Hematopoietic multipotent progenitor cell treated with erythropoietin and hydrocortisone succinate and interleukin-3 and kit ligand, for 8 days (in vitro differentiated cells): Measurements from ENCODE around the gene FARP1.

Source experiments
- DNase-seq: peaks from one replicate; pipeline ENCODE4 v3.0.0-alpha.2; 2015

The FARP1 gene

GRCh38 chr13:98142380-98143156 lies at the start of gene FARP1:
Gene FARP1, plus strand, starts transcription at chr13:98143094. Its CDS starts 70,149 bp downstream, at chr13:98213243.
- peak; percentile 8 for DNase-seq

- no peak for DNase-seq
Observed at GRCh38 chr13:98094678-98095266, 48.1 kb upstream of the FARP1 start.

- no peak for DNase-seq
Observed at GRCh38 chr13:98096059-98096458, 46.8 kb upstream of the FARP1 start.

GRCh38 chr13:98097749-98098148 lies 45.1 kb upstream of the FARP1 start:
- DNase-seq, result no peak

- no peak for DNase-seq
Observed at GRCh38 chr13:98098516-98098915, 44.4 kb upstream of the FARP1 start.

- no peak for DNase-seq
Observed at GRCh38 chr13:98099627-98100026, 43.3 kb upstream of the FARP1 start.

GRCh38 chr13:98100481-98100880 lies 42.4 kb upstream of the FARP1 start:
- no peak for DNase-seq

GRCh38 chr13:98103531-98103930 lies 39.4 kb upstream of the FARP1 start:
- DNase-seq, result no peak

- DNase-seq, result no peak
Observed at GRCh38 chr13:98103942-98104880, 38.7 kb upstream of the FARP1 start.

GRCh38 chr13:98105929-98106336 lies 37.0 kb upstream of the FARP1 start:
- peak; percentile 97 for DNase-seq

GRCh38 chr13:98108341-98108740 lies 34.6 kb upstream of the FARP1 start:
- DNase-seq, result no peak

GRCh38 chr13:98109226-98109853 lies 33.6 kb upstream of the FARP1 start:
- DNase-seq, result no peak

GRCh38 chr13:98110749-98111148 lies 32.1 kb upstream of the FARP1 start:
- DNase-seq, result no peak

GRCh38 chr13:98111168-98112098 lies 31.5 kb upstream of the FARP1 start:
- no peak for DNase-seq

GRCh38 chr13:98112456-98112855 lies 30.4 kb upstream of the FARP1 start:
- no peak for DNase-seq

- no peak for DNase-seq
Observed at GRCh38 chr13:98118865-98119264, 24.0 kb upstream of the FARP1 start.

- DNase-seq, result no peak
Observed at GRCh38 chr13:98123176-98123575, 19.7 kb upstream of the FARP1 start.

GRCh38 chr13:98129059-98129746 lies 13.7 kb upstream of the FARP1 start:
- DNase-seq, result no peak

- DNase-seq, result peak; percentile 33
Observed at GRCh38 chr13:98133946-98134345, 8.9 kb upstream of the FARP1 start.

GRCh38 chr13:98134901-98135300 lies 8.0 kb upstream of the FARP1 start:
- DNase-seq, result no peak

- DNase-seq, result no peak
Observed at GRCh38 chr13:98141091-98141490, 1.8 kb upstream of the FARP1 start.
